Esophagus squamous epithelium (tissue), 5 donors: ENCODE data around the gene BSPH1. TPM values are rescaled to one million over a fixed set of nuclear protein-coding genes. Genes with fewer than 3 reads are reported as not detected.
"Not testable (repeated sequence)": the region's sequence is repeated elsewhere in the genome, so short reads cannot be mapped to it uniquely, and the experiment has no call there.

Experiments used
- DNase-seq: peaks from one replicate; lab custom pipeline; 2025; lab: John Stamatoyannopoulos, UW
- H3K27ac ChIP-seq, 4 donors: fragments of 200-600 bp; sonication (generic); one replicate each; pipeline ENCODE4 v1.5.1; 2016 to 2019; ENCODE audit warnings: mild to moderate bottlenecking in 1 of 4
- H3K27me3 ChIP-seq, 4 donors: fragments of 200-600 bp; sonication (generic); 1 replicate in 3 of 4; 2 replicates in 1 of 4; pipeline versions ENCODE4 v1.5.1 to v1.6.0; 2017 to 2021; ENCODE audit warnings: antibody characterized with exemption in 1 of 4
- H3K36me3 ChIP-seq, 3 donors: fragments of 200-600 bp; sonication (generic); one replicate each; pipeline ENCODE4 v1.5.1; 2016 to 2019
- H3K4me1 ChIP-seq, 3 donors: fragments of 200-600 bp; sonication (generic); one replicate each; pipeline ENCODE4 v1.5.1; 2017 to 2019
- H3K4me3 ChIP-seq, 4 donors: fragments of 200-600 bp; sonication (generic); 1 replicate in 3 of 4; 2 replicates in 1 of 4; pipeline ENCODE4 v1.5.1; 2016 to 2019; ENCODE audit warnings: mild to moderate bottlenecking in 2 of 4, moderate library complexity in 1 of 4
- H3K9me3 ChIP-seq, 3 donors: fragments of 200-600 bp; sonication (generic); one replicate each; pipeline ENCODE4 v1.5.1; 2016 to 2019
- POLR2A ChIP-seq, 4 donors: fragments of 450-650 bp; IDR thresholded peaks; one replicate each; pipeline ENCODE4 v1.6.1; 2017; ENCODE audit warnings: antibody characterized with exemption in 4 of 4, mild to moderate bottlenecking in 4 of 4, moderate library complexity in 3 of 4
- WGBS, 2 donors: methylation state at CpG; one replicate each; pipeline ENCODE4 v1.1.5; 2018; 5-methylcytosine and 5-hydroxymethylcytosine counted together
- intact Hi-C: fragments of 100-400 bp; cut with DNase I; formaldehyde crosslinking; loops from one replicate; pipeline ENCODE4 v1.15.0; 2022
- total RNA-seq, 4 donors: library from RNA; depleted of rRNA; stranded (reverse); fragments of >200 nt; gene quantifications; one replicate each; pipeline ENCODE4 v1.1.0, GENCODE V29; 2016
- TF ChIP-seq, protein P1 (sequence below), 6 experiments: fragments of 450-650 bp in 4 of 6; fragments of 200-600 bp in 2 of 6; sonication (generic) in 2 of 6; IDR thresholded peaks; one replicate each; pipeline ENCODE4 v1.5.1; 2016 to 2019; ENCODE audit warnings: antibody characterized with exemption in 6 of 6, mild to moderate bottlenecking in 4 of 6, moderate library complexity in 4 of 6
- donor health status: DM: yes; HTN: yes; CAD: no.

The BSPH1 gene
- total RNA-seq, 4 donors from 2014 or later = not detected

DNA sequence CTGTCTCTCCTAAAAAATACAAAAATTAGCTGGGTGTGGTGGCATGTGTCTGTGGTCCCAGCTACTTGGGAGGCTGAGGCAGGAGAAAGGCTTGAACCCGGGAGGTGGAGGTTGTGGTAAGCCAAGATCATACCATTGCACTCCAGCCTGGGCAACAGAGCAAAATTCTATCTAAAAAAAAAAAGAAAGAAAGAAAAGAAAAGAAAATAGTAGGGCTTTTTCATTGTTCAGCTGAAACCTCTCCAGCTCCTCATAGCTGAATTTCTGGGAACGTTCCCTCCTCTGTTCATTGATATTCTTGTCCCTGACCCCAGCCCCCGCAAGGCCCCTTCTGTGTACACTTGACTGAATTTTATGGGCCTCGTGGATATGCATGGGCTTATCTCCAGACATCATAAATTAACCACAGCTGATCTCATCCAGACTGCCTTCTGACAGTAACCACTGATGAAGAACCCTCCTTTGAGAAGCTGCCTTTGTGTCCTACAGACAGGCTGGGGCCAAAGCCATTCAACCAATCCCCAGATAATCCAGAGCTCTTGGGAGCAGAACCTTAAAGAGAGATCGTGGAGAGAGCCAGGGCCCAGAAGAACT lies 2.3 kb upstream of the BSPH1 start, which contains the start of gene ELSPBP1:
Gene ELSPBP1, plus strand, starts transcription at position 424 of the 594 bp plus-strand sequence. CDS start 14,036 bp downstream, outside the sequence.
- TF ChIP-seq, protein P1, sequence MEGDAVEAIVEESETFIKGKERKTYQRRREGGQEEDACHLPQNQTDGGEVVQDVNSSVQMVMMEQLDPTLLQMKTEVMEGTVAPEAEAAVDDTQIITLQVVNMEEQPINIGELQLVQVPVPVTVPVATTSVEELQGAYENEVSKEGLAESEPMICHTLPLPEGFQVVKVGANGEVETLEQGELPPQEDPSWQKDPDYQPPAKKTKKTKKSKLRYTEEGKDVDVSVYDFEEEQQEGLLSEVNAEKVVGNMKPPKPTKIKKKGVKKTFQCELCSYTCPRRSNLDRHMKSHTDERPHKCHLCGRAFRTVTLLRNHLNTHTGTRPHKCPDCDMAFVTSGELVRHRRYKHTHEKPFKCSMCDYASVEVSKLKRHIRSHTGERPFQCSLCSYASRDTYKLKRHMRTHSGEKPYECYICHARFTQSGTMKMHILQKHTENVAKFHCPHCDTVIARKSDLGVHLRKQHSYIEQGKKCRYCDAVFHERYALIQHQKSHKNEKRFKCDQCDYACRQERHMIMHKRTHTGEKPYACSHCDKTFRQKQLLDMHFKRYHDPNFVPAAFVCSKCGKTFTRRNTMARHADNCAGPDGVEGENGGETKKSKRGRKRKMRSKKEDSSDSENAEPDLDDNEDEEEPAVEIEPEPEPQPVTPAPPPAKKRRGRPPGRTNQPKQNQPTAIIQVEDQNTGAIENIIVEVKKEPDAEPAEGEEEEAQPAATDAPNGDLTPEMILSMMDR (IDR thresholded peaks at IDR 0.05) = no peak
- no peak for TF ChIP-seq POLR2A (IDR thresholded peaks at IDR 0.05)
- WGBS, 2 donors = 47 to 55% methylated on average over 5 of the region's 5 CpGs
- intact Hi-C loops = no loop called here
- Histone ChIP-seq H3K4me3 (no peak within 1 kb of the TSS), H3K27ac (no peak within 1 kb of the TSS), H3K9me3 (no peaks in the 10 kb centered on the region), H3K4me1 (no peaks in the 10 kb centered on the region), H3K36me3 (no peaks in the 10 kb centered on the region), H3K27me3 (peaks cover 0 to 41% (median 0%) of the 10 kb centered on the region in 4 donors)
- no peak for DNase-seq

DNA sequence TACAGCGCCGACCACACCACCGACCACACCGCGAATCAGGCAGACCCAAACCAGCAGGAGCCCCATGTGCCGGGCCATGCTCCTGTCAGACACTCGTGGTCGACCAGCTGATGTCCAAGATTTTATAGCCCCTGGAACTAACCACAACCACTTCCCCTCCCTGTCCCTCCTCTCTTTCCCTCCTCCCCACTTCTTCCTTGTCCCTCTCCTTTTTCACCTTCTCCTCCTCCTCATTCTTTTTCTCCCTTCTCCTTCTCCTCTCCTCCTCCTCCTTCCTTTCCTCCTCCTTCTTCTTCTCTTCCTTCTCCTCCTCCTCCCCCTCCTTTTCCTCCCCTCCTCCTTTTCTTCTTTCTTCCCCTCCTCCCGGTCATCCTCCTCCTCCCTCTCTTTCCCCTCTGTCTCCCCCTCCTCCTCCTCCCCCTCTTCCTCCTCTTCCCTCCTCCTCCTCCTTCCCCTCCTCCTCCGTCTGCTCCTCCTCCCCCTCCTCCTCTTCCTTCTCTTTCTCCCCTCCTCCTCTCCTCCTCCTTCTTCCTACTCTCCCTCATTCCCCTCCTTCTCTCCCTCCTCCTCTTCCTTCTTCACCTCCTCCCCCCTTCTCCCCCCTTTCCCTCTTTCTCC lies 670 bp downstream of the BSPH1 start:
- H3K4me3 ChIP-seq = no peak overlapping the region
- 56 to 58% methylated on average over 10 of the region's 10 CpGs for WGBS, 2 donors
- H3K27me3 ChIP-seq = peaks cover 0 to 63% (median 0%) of the 10 kb centered on the region in 4 donors
- no peaks in the 10 kb centered on the region for H3K4me1 ChIP-seq
- intact Hi-C loops = no loop called here
- no peaks in the 10 kb centered on the region for H3K9me3 ChIP-seq
- H3K36me3 ChIP-seq = no peaks in the 10 kb centered on the region
- H3K27ac ChIP-seq = no peak overlapping the region
- no peak for DNase-seq
- no peak for TF ChIP-seq POLR2A (IDR thresholded peaks at IDR 0.05)
- TF ChIP-seq, protein P1 (IDR thresholded peaks at IDR 0.05) = no peak

DNA sequence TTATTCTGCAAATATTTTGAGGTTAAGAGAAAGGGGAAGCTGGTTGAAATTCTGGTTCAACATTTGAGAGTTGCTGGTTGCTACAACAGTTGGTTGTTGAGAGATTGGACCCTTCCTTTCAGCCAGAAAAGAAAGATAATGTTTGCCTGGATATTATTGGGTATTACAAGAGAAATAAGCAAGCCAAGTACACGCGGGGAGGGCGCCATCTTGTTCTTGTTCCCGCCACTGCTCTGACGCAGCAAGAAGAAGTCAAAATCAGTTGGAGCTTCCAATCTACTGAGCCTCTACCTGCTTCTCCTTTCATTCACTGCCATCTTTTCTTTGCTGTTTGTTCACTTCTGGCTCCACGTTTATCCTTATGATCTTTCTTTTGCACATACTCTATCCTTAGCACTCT lies 18.4 kb downstream of the BSPH1 start:
- 83 to 84% methylated on average over 6 of the region's 6 CpGs for whole genome bisulfite sequencing, 2 donors
- Histone ChIP-seq H3K9me3 (no peaks in the 10 kb centered on the region), H3K4me1 (no peaks in the 10 kb centered on the region), H3K36me3 (no peaks in the 10 kb centered on the region), H3K4me3 (no peak overlapping the region), H3K27me3 (peaks cover 0 to 54% (median 0%) of the 10 kb centered on the region in 4 donors), H3K27ac (no peak overlapping the region)
- no peak for TF ChIP-seq POLR2A (IDR thresholded peaks at IDR 0.05)
- TF ChIP-seq, protein P1 (IDR thresholded peaks at IDR 0.05) = no peak
- intact Hi-C loops = no loop called here
- DNase-seq = no peak

DNA sequence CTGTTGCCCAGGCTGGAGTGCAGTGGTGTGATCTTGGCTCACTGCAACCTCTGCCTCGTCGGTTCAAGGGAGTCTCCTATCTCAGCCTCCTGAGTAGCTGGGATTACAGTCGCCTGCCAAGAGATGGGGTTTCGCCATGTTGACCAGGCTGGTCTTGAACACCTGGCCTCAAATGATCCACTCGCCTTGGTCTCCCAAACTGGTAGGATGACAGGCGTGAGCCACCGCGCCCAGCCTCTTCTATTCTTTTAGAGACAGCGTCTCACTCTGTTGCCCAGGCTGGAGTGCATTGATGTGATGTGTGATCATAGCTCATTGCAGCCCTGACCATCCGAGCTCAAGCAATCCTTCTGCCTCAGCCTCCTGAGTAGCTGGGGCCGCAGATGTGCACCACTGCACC lies 36.0 kb downstream of the BSPH1 start:
- DNase-seq, H3K9me3 ChIP-seq, H3K4me3 ChIP-seq, H3K4me1 ChIP-seq, H3K36me3 ChIP-seq, H3K27ac ChIP-seq, intact Hi-C loops: not testable (repeated sequence)
- WGBS, 2 donors = 82 to 86% methylated on average over 6 to 7 of the region's 11 CpGs
- H3K27me3 ChIP-seq = peaks cover 0 to 12% (median 0%) of the 10 kb centered on the region in 4 donors

DNA sequence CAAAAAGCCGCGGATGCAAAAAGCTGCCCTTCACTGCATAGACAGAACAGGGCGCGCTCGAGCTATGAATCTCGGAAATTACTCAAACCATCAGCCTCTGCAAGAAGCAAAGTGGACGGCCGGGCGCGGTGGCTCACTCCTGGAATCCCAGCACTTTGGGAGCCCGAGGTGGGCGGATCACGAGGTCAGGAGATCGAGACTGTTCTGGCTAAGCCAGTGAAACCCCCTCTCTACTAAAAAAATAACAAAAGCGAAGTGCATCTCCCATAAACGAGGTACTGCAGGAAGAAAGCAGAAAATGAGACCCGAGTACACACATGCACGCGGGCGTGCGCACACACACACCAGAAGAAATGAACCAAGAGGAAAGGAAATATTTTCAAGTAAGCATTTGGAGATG lies 39.8 kb downstream of the BSPH1 start:
- 50% methylated on average over 14 of the region's 21 CpGs; no CpG with 5 or more reads in 1 of the 2 donors for WGBS, 2 donors
- H3K27ac ChIP-seq, H3K36me3 ChIP-seq, H3K4me3 ChIP-seq, H3K27me3 ChIP-seq, H3K9me3 ChIP-seq, intact Hi-C loops, H3K4me1 ChIP-seq, DNase-seq: not testable (repeated sequence)

DNA sequence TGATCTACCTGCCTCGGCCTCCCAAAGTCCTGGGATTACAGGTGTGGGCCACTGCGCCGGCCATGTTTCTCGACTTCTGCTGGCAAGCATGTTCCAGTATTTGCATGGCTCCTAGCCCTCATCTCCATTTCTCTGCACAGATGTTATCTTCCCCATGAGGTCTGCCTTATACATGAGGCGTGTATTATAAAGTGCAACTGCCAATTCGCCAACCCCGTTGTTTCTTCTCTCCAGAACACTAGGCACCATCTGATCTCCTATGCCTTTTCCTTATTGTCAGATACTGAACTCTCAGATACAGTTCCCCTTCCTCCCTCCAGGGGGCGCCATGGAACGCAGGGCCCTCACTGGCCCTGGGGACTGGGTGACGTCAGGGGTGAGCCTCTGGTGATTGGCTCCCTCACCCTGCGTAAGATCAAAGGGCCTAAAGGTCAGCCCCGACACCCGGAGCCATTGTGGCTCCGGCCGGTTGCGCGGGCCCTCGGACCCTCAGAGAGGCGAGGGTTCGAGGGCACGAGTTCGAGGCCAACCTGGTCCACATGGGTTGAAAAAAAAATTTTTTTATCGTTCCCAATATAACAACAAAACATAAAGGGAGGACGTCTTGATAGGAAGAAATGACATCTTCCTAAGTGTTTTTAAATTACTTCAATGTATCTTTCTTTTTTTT lies 42.0 kb downstream of the BSPH1 start:
- 80 to 85% methylated on average over 21 to 23 of the region's 24 CpGs for WGBS, 2 donors
- intact Hi-C loops, H3K27me3 ChIP-seq, H3K9me3 ChIP-seq, H3K27ac ChIP-seq, H3K4me3 ChIP-seq, DNase-seq, H3K36me3 ChIP-seq, H3K4me1 ChIP-seq: not testable (repeated sequence)

DNA sequence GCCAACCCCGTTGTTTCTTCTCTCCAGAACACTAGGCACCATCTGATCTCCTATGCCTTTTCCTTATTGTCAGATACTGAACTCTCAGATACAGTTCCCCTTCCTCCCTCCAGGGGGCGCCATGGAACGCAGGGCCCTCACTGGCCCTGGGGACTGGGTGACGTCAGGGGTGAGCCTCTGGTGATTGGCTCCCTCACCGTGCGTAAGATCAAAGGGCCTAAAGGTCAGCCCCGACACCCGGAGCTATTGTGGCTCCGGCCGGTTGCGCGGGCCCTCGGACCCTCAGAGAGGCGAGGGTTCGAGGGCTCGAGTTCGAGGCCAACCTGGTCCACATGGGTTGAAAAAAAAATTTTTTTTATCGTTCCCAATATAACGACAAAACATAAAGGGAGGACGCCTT lies 63.4 kb downstream of the BSPH1 start:
- H3K27me3 ChIP-seq, DNase-seq, H3K36me3 ChIP-seq, H3K27ac ChIP-seq, H3K9me3 ChIP-seq, intact Hi-C loops, H3K4me3 ChIP-seq, H3K4me1 ChIP-seq: not testable (repeated sequence)
- no CpG with 5 or more reads among the region's 20 CpGs for WGBS, 2 donors
